CD8-positive, alpha-beta memory T cell (primary cell): ENCODE results near the gene ABCB6. TPM values are rescaled to one million over a fixed set of nuclear protein-coding genes. Genes with fewer than 3 reads are reported as not detected.
"Not testable (repeated sequence)": the region's sequence is repeated elsewhere in the genome, so short reads cannot be mapped to it uniquely, and the experiment has no call there.

Experiments used
- CTCF ChIA-PET: fragments of 350-600 bp; sonication (Branson Sonifier 250); formaldehyde crosslinking; loops from one replicate; lab custom pipeline; 2021; ENCODE audit warnings: antibody characterized with exemption; lab: Charles Lee
- POLR2A ChIA-PET: fragments of 350-600 bp; sonication (Branson Sonifier 250); formaldehyde crosslinking; loops from one replicate; lab custom pipeline; 2021; ENCODE audit warnings: antibody characterized with exemption; lab: Charles Lee
- DNase-seq, 5 donors: peaks; one replicate each; pipeline versions ENCODE4 v3.0.0 to v3.0.0-alpha.2; 2020 to 2022; ENCODE audit warnings: mixed read lengths in 1 of 5
- H3K27ac ChIP-seq: one replicate; pipeline ENCODE4 v1.7.0; 2013; ENCODE audit warnings: low read depth, mild to moderate bottlenecking, low read length, moderate library complexity
- H3K27me3 ChIP-seq: 2 replicates; pipeline ENCODE4 v1.7.0; 2013; ENCODE audit warnings: low read length, mild to moderate bottlenecking; ENCODE audit not compliant: insufficient read depth, poor library complexity, severe bottlenecking
- H3K36me3 ChIP-seq: 2 replicates; pipeline ENCODE4 v1.7.0; 2013; ENCODE audit warnings: mild to moderate bottlenecking, low read length, moderate library complexity; ENCODE audit not compliant: insufficient read depth
- H3K4me1 ChIP-seq: 2 replicates; pipeline ENCODE4 v1.7.0; 2013; ENCODE audit warnings: mild to moderate bottlenecking, low read length, moderate library complexity; ENCODE audit not compliant: insufficient read depth
- H3K4me3 ChIP-seq: 2 replicates; pipeline ENCODE4 v1.7.0; 2013; ENCODE audit warnings: mild to moderate bottlenecking, low read length
- H3K9me3 ChIP-seq: 2 replicates; pipeline ENCODE4 v1.7.0; 2013; ENCODE audit warnings: mild to moderate bottlenecking, low read length
- H3K27ac Mint-ChIP-seq, 8 donors: one replicate each; pipeline ENCODE4 v1.8.0; 2020 to 2021; ENCODE audit warnings: mixed read lengths in 8 of 8, mild to moderate bottlenecking in 6 of 8, inconsistent platforms in 3 of 8, moderate library complexity in 3 of 8
- H3K27me3 Mint-ChIP-seq, 2 donors: one replicate each; pipeline ENCODE4 v1.8.0; 2020 to 2021; ENCODE audit warnings: mixed read lengths in 2 of 2, mild to moderate bottlenecking in 1 of 2, moderate library complexity in 1 of 2
- H3K36me3 Mint-ChIP-seq, 3 donors: one replicate each; pipeline ENCODE4 v1.8.0; 2020 to 2021; ENCODE audit warnings: mixed read lengths in 3 of 3, inconsistent platforms in 1 of 3, mild to moderate bottlenecking in 1 of 3
- H3K4me1 Mint-ChIP-seq, 3 donors: one replicate each; pipeline ENCODE4 v1.8.0; 2020 to 2021; ENCODE audit warnings: mixed read lengths in 3 of 3, inconsistent platforms in 1 of 3, mild to moderate bottlenecking in 1 of 3
- H3K4me3 Mint-ChIP-seq, 7 donors: one replicate each; pipeline ENCODE4 v1.8.0; 2020 to 2021; ENCODE audit warnings: mixed read lengths in 7 of 7, mild to moderate bottlenecking in 6 of 7, moderate library complexity in 4 of 7, inconsistent platforms in 2 of 7
- H3K9me3 Mint-ChIP-seq, 5 donors: one replicate each; pipeline ENCODE4 v1.8.0; 2020 to 2022; ENCODE audit warnings: mixed read lengths in 5 of 5, mild to moderate bottlenecking in 3 of 5, moderate library complexity in 2 of 5, inconsistent platforms in 1 of 5
- polyA plus RNA-seq: library from polyadenylated mRNA; unstranded; fragments of 300-500 nt; fragmentation: Illumina TruSeq; gene quantifications from one replicate; pipeline ENCODE4 v1.2.3, GENCODE V29; 2021
- total RNA-seq, 2 experiments: library from RNA; stranded (reverse); gene quantifications; one replicate each; pipeline ENCODE4 v1.2.3, GENCODE V29; 2021

ABCB6 gene
- total and polyA plus RNA-seq, 3 experiments from 2014 or later: 2.1 to 22.8 (median 22.1) TPM

GRCh38 chr2:219200502-219201326 lies 18.0 kb downstream of the ABCB6 start:
- not testable (repeated sequence) for H3K36me3 ChIP-seq, H3K4me1 ChIP-seq, H3K9me3 ChIP-seq, H3K27me3 Mint-ChIP-seq, H3K27ac ChIP-seq, H3K36me3 Mint-ChIP-seq, H3K9me3 Mint-ChIP-seq, H3K27me3 ChIP-seq
- CTCF ChIA-PET: interaction anchor here (0.8 to 4.4 kb wide), 11 partner anchors 9 to 94 kb away, joined by 3 to 17 read pairs (median 5); partner anchors contain the start of genes CNPPD1, GLB1L and STK16
- peak overlapping the region; percentile 79 to 94 (median 90) for H3K4me3 Mint-ChIP-seq
- DNase-seq: peak in 4 of 5 donors; percentile 35 to 65 (median 60)
- H3K4me3 ChIP-seq: peak overlapping the region; percentile 22
- POLR2A ChIA-PET: interaction anchor here (0.5 to 2.1 kb wide), 6 partner anchors 8 to 78 kb away, joined by 3 to 20 read pairs (median 4); partner anchors contain the start of genes CNPPD1 and DNAJB2
- peak overlapping the region; percentile 82 to 97 (median 94) for H3K27ac Mint-ChIP-seq
- peaks cover 19 to 24% (median 19%) of the 10 kb centered on the region in 3 donors for H3K4me1 Mint-ChIP-seq

- peaks cover 8% of the 10 kb centered on the region for H3K4me1 ChIP-seq
- no peak overlapping the region for H3K4me3 ChIP-seq
- Mint-ChIP-seq H3K27ac (peak overlapping the region in 5 of 8 donors; percentile 2 to 61 (median 44)), H3K4me1 (peaks cover 18 to 24% (median 19%) of the 10 kb centered on the region in 3 donors), H3K36me3 (no peaks in the 10 kb centered on the region), H3K9me3 (peaks cover 0 to 5% (median 0%) of the 10 kb centered on the region in 5 donors), H3K27me3 (no peaks in the 10 kb centered on the region), H3K4me3 (peak overlapping the region in 6 of 7 donors; percentile 12 to 90 (median 34))
- H3K36me3 ChIP-seq: no peaks in the 10 kb centered on the region
- H3K9me3 ChIP-seq: no peaks in the 10 kb centered on the region
- DNase-seq: no peak
- ChIA-PET POLR2A (interaction anchor here (0.6 to 2.1 kb wide), 5 partner anchors 17 to 188 kb away, joined by 3 to 20 read pairs (median 5); partner anchors contain the start of genes CNPPD1, DNAJB2 and DNPEP), CTCF (interaction anchor here (1.1 to 4.4 kb wide), 6 partner anchors 10 to 95 kb away, joined by 3 to 17 read pairs (median 8); no protein-coding TSS in a partner anchor)
- no peak overlapping the region for H3K27ac ChIP-seq
- no peaks in the 10 kb centered on the region for H3K27me3 ChIP-seq
Observed at GRCh38 chr2:219199470-219200211, 19.1 kb downstream of the ABCB6 start.

GRCh38 chr2:219198974-219199373 lies 19.8 kb downstream of the ABCB6 start:
- H3K4me1 Mint-ChIP-seq: peaks cover 18 to 24% (median 19%) of the 10 kb centered on the region in 3 donors
- H3K27ac ChIP-seq: no peak overlapping the region
- DNase-seq: no peak
- no peaks in the 10 kb centered on the region for H3K36me3 Mint-ChIP-seq
- H3K27me3 ChIP-seq: no peaks in the 10 kb centered on the region
- H3K27me3 Mint-ChIP-seq: no peaks in the 10 kb centered on the region
- H3K9me3 ChIP-seq: no peaks in the 10 kb centered on the region
- POLR2A ChIA-PET: interaction anchor here (0.6 kb wide), 2 partner anchors 60 to 189 kb away, joined by 3 to 5 read pairs; partner anchors contain the start of gene DNPEP
- H3K27ac Mint-ChIP-seq: peak overlapping the region in 2 of 8 donors; percentile 5 to 50
- CTCF ChIA-PET: interaction anchor here (1.1 to 4.4 kb wide), 4 partner anchors 9 to 17 kb away, joined by 3 to 17 read pairs (median 8); no protein-coding TSS in a partner anchor
- peaks cover 0 to 5% (median 0%) of the 10 kb centered on the region in 5 donors for H3K9me3 Mint-ChIP-seq
- peaks cover 8% of the 10 kb centered on the region for H3K4me1 ChIP-seq
- no peak overlapping the region for H3K4me3 ChIP-seq
- H3K36me3 ChIP-seq: no peaks in the 10 kb centered on the region
- peak overlapping the region in 1 of 7 donors; percentile 12 for H3K4me3 Mint-ChIP-seq

- Histone ChIP-seq H3K9me3 (no peaks in the 10 kb centered on the region), H3K4me3 (no peak overlapping the region), H3K36me3 (no peaks in the 10 kb centered on the region), H3K27ac (no peak overlapping the region), H3K4me1 (peaks cover 8% of the 10 kb centered on the region), H3K27me3 (no peaks in the 10 kb centered on the region)
- POLR2A ChIA-PET: interaction anchor here (0.8 kb wide), 1 partner anchor 9 kb away, joined by 4 read pairs; the partner anchor contains the start of gene ZFAND2B
- H3K4me1 Mint-ChIP-seq: peaks cover 18 to 24% (median 19%) of the 10 kb centered on the region in 3 donors
- no peaks in the 10 kb centered on the region for H3K27me3 Mint-ChIP-seq
- H3K36me3 Mint-ChIP-seq: no peaks in the 10 kb centered on the region
- peaks cover 0 to 5% (median 0%) of the 10 kb centered on the region in 5 donors for H3K9me3 Mint-ChIP-seq
- no peak overlapping the region for H3K27ac Mint-ChIP-seq
- DNase-seq: no peak
- CTCF ChIA-PET: interaction anchor here (0.9 to 4.4 kb wide), 4 partner anchors 16 to 98 kb away, joined by 3 to 17 read pairs (median 4); no protein-coding TSS in a partner anchor
- H3K4me3 Mint-ChIP-seq: no peak overlapping the region
Observed at GRCh38 chr2:219197388-219197787, 21.4 kb downstream of the ABCB6 start.

- Mint-ChIP-seq H3K4me3 (no peak overlapping the region), H3K27me3 (no peaks in the 10 kb centered on the region), H3K27ac (peak overlapping the region in 7 of 8 donors; percentile 4 to 79 (median 56)), H3K4me1 (peaks cover 11 to 17% (median 15%) of the 10 kb centered on the region in 3 donors), H3K9me3 (no peaks in the 10 kb centered on the region), H3K36me3 (peaks cover 0 to 42% (median 3%) of the 10 kb centered on the region in 3 donors)
- Histone ChIP-seq H3K27me3 (no peaks in the 10 kb centered on the region), H3K9me3 (no peaks in the 10 kb centered on the region), H3K4me3 (no peak overlapping the region), H3K36me3 (peaks cover 21% of the 10 kb centered on the region), H3K27ac (no peak overlapping the region), H3K4me1 (peaks cover 5% of the 10 kb centered on the region)
- ChIA-PET POLR2A (interaction anchor here (0.6 kb wide), 1 partner anchor 98 kb away, joined by 3 read pairs; no protein-coding TSS in a partner anchor), CTCF (interaction anchor here (1.4 kb wide), 1 partner anchor 8 kb away, joined by 3 read pairs; no protein-coding TSS in a partner anchor)
- no peak for DNase-seq
Observed at GRCh38 chr2:219186754-219187456, 31.9 kb downstream of the ABCB6 start.

GRCh38 chr2:219184121-219184520 lies 34.6 kb downstream of the ABCB6 start:
- peaks cover 32 to 45% (median 42%) of the 10 kb centered on the region in 3 donors for H3K4me1 Mint-ChIP-seq
- POLR2A ChIA-PET: no interaction called here
- H3K4me3 Mint-ChIP-seq: peak overlapping the region in 1 of 7 donors; percentile 68
- no peaks in the 10 kb centered on the region for H3K9me3 ChIP-seq
- CTCF ChIA-PET: interaction anchor here (1.8 to 3.4 kb wide), 3 partner anchors 16 to 27 kb away, joined by 6 to 11 read pairs (median 10); partner anchors contain the start of gene NHEJ1
- H3K4me1 ChIP-seq: peaks cover 23% of the 10 kb centered on the region
- H3K27me3 ChIP-seq: no peaks in the 10 kb centered on the region
- H3K27me3 Mint-ChIP-seq: no peaks in the 10 kb centered on the region
- no peak overlapping the region for H3K27ac ChIP-seq
- H3K4me3 ChIP-seq: no peak overlapping the region
- H3K36me3 Mint-ChIP-seq: peaks cover 0 to 69% (median 3%) of the 10 kb centered on the region in 3 donors
- H3K36me3 ChIP-seq: peaks cover 42% of the 10 kb centered on the region
- H3K9me3 Mint-ChIP-seq: no peaks in the 10 kb centered on the region
- H3K27ac Mint-ChIP-seq: peak overlapping the region in 3 of 8 donors; percentile 37 to 73 (median 66)
- DNase-seq: no peak
